ENCODE measurements around the gene CEP19.

DNA sequence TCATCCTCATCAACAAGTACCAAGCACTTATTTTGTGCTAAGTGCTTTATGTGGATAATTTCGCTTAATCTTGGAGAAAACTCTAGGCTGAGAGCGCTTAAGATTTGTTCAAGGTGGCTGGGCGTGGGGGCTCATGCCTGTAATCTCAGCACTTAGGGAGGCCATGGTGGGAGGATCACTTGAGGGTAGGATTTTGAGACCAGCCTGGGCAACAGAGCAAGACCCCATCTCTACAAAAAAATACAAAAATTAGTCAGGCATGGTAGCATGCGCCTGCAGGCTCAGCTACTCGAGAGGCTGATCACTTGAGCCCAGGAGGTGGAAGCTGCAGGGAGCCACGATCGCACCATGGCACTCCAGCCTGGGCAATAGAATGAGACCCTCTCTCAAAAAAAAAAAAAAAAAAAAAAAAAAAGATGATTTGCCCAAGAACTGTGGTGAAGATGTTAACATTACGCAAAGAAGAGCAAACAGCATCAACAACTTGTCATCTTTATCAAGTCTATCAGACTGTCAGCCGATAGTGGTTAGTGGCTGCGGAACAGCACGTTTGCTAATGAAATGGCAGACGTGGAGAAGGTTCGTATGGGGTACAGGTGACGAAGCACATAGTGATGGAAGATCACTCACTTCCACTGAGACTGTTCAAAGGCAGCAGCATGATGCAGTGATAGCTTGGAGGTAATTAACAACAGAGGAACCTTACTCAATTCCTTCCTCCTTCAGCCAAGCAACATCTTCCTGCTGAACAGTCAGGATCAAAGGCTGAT is 44.8 kb downstream of the CEP19 start:
- TF ChIP-seq POLR2AphosphoS5 (IDR thresholded peaks at IDR 0.05; ENCODE audit: borderline replicate concordance, low read depth, low read length) (no peak), EZH2 (IDR thresholded peaks at IDR 0.05) (no peak)
